Measurements from ENCODE around the gene TCF12. TPM values are rescaled to one million over a fixed set of nuclear protein-coding genes. Genes with fewer than 3 reads are reported as not detected.
"Not testable (repeated sequence)": the region's sequence is repeated elsewhere in the genome, so short reads cannot be mapped to it uniquely, and the experiment has no call there.

Gene TCF12
- total RNA-seq, 1 donor from 2014 or later: 207 TPM

- no peak for DNase-seq (ENCODE audit: low read depth, low spot score)
- no peaks in the 10 kb centered on the region for H3K27me3 Mint-ChIP-seq (ENCODE audit: low read depth)
- TF ChIP-seq CTCF (conservative IDR thresholded peaks at IDR 0.05): no peak
- H3K4me1 Mint-ChIP-seq: peaks cover 30% of the 10 kb centered on the region
- peaks cover 26% of the 10 kb centered on the region for H3K36me3 Mint-ChIP-seq (ENCODE audit: low read depth)
- H3K4me3 Mint-ChIP-seq: no peak overlapping the region
- H3K27ac Mint-ChIP-seq (ENCODE audit: unreplicated experiment): no peak overlapping the region
- H3K9me3 Mint-ChIP-seq: peaks cover 5% of the 10 kb centered on the region
Measured at GRCh38 chr15:56930669-56931313, 12.3 kb downstream of the TCF12 start.

- no peak overlapping the region for H3K27ac Mint-ChIP-seq (ENCODE audit: unreplicated experiment)
- H3K9me3 Mint-ChIP-seq: peaks cover 13% of the 10 kb centered on the region
Measured at GRCh38 chr15:56931639-56932508, 13.4 kb downstream of the TCF12 start.

GRCh38 chr15:56932509-56932868 is 14.0 kb downstream of the TCF12 start:
- H3K27ac Mint-ChIP-seq (ENCODE audit: unreplicated experiment); H3K4me3 Mint-ChIP-seq; H3K27me3 Mint-ChIP-seq (ENCODE audit: low read depth); DNase-seq (ENCODE audit: low read depth, low spot score): not testable (repeated sequence)
- peaks cover 14% of the 10 kb centered on the region for H3K9me3 Mint-ChIP-seq
- peaks cover 41% of the 10 kb centered on the region for H3K36me3 Mint-ChIP-seq (ENCODE audit: low read depth)
- H3K4me1 Mint-ChIP-seq: peaks cover 22% of the 10 kb centered on the region

More at GRCh38 chr15:56931639-56932508, 13.4 kb downstream of the TCF12 start:
- peaks cover 21% of the 10 kb centered on the region for H3K4me1 Mint-ChIP-seq
- H3K4me3 Mint-ChIP-seq: no peak overlapping the region
- no peak for TF ChIP-seq CTCF (conservative IDR thresholded peaks at IDR 0.05)
- H3K36me3 Mint-ChIP-seq (ENCODE audit: low read depth): peaks cover 35% of the 10 kb centered on the region
- H3K27me3 Mint-ChIP-seq (ENCODE audit: low read depth): no peaks in the 10 kb centered on the region
- DNase-seq (ENCODE audit: low read depth, low spot score): no peak

GRCh38 chr15:56933410-56933809 is 15.0 kb downstream of the TCF12 start:
- peaks cover 48% of the 10 kb centered on the region for H3K36me3 Mint-ChIP-seq (ENCODE audit: low read depth)
- no peak overlapping the region for H3K4me3 Mint-ChIP-seq
- no peak for TF ChIP-seq CTCF (conservative IDR thresholded peaks at IDR 0.05)
- H3K27me3 Mint-ChIP-seq (ENCODE audit: low read depth): no peaks in the 10 kb centered on the region
- no peak overlapping the region for H3K27ac Mint-ChIP-seq (ENCODE audit: unreplicated experiment)
- no peak for DNase-seq (ENCODE audit: low read depth, low spot score)
- peaks cover 15% of the 10 kb centered on the region for H3K9me3 Mint-ChIP-seq
- H3K4me1 Mint-ChIP-seq: peaks cover 22% of the 10 kb centered on the region

GRCh38 chr15:56933811-56934210 is 15.4 kb downstream of the TCF12 start:
- TF ChIP-seq CTCF (conservative IDR thresholded peaks at IDR 0.05): no peak
- DNase-seq (ENCODE audit: low read depth, low spot score): no peak
- Mint-ChIP-seq H3K4me1 (peaks cover 25% of the 10 kb centered on the region), H3K27ac (ENCODE audit: unreplicated experiment) (no peak overlapping the region), H3K27me3 (ENCODE audit: low read depth) (no peaks in the 10 kb centered on the region), H3K9me3 (peaks cover 15% of the 10 kb centered on the region), H3K36me3 (ENCODE audit: low read depth) (peaks cover 50% of the 10 kb centered on the region), H3K4me3 (no peak overlapping the region)

- TF ChIP-seq CTCF (conservative IDR thresholded peaks at IDR 0.05): no peak
- DNase-seq (ENCODE audit: low read depth, low spot score): no peak
- Mint-ChIP-seq H3K4me3 (no peak overlapping the region), H3K27me3 (ENCODE audit: low read depth) (no peaks in the 10 kb centered on the region), H3K4me1 (peaks cover 25% of the 10 kb centered on the region), H3K27ac (ENCODE audit: unreplicated experiment) (no peak overlapping the region), H3K36me3 (ENCODE audit: low read depth) (peaks cover 53% of the 10 kb centered on the region), H3K9me3 (peaks cover 15% of the 10 kb centered on the region)
Measured at GRCh38 chr15:56934269-56934668, 15.8 kb downstream of the TCF12 start.
